GM18858 (cell line): ENCODE data around the gene AK4.

ENCODE experiments used
- ATAC-seq: cut with Tn5 transposase; IDR thresholded peaks from one replicate; pipeline ENCODE4 v1.9.1; 2021; ENCODE audit not compliant: unreplicated experiment

Gene AK4

GRCh38 chr1:65243491-65243890 lies 95.5 kb downstream of the AK4 start:
- ATAC-seq, result no peak

DNA sequence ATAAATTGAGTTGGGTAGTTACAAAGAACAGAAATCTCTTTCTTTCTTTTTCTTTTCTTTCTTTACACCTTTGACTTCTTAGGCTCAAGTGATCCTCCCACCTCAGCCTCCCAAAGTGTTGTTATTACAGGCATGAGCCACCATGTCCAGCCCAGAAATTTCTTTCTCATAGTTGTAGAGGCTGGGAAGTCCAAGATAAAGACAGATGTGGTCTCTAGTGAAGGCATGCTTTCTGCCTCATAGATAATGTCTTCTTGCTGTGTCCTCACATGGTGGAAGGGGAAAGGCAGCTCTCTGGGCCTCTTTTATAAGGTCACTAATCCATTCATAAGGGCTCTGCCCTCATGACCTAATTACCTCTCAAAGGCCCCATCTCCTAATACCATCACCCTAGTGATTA lies 97.3 kb downstream of the AK4 start:
- ATAC-seq, result no peak

DNA sequence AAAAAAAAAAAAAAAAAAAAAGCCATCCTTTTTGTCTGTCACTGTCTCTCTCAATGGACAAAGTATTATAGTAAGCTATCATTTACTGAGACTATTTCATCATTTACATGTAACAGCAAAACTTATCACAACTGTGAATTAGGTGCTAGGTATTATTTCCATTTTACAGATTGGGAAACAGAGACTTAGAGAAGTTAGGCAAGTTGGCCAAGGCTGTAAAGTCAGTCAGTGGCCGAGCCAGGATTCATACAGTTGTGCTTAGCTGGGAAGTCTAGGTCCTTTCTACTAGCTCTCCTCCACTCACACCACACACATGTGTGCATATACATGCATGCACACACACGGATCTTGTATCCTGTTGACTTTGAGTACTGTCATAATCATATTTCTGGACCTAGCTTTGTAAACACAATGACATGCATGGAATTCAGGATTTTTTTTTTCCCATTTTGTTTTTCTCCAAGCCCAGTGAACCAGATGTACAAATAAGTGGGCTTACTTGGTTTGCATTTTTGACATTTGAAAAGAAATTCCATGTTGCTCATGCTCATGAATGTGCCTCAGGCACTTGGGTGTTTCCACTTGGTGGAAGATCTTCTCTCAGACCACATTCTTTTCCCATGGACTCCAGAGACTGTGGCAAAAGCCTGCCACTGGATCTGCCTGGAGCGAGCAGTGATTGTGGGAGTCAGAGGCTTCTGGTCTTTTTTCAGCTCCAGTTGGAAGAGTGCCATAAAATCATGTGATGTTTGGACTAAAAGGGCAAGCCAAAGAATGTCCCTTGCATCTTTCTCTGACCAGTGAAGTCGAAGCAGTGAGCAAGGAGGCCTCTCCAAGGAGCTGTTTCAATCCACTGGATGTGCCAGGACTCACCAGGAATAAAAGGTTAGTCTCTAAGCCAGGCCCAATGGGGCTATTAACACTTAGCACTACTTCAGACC lies 99.7 kb downstream of the AK4 start:
- ATAC-seq, result no peak

- ATAC-seq, result no peak
Observed at GRCh38 chr1:65250826-65251225, 102.8 kb downstream of the AK4 start.

GRCh38 chr1:65253800-65254319 lies 105.9 kb downstream of the AK4 start:
- no peak for ATAC-seq

GRCh38 chr1:65254320-65255034 lies 106.5 kb downstream of the AK4 start:
- ATAC-seq, result peak; percentile 87

DNA sequence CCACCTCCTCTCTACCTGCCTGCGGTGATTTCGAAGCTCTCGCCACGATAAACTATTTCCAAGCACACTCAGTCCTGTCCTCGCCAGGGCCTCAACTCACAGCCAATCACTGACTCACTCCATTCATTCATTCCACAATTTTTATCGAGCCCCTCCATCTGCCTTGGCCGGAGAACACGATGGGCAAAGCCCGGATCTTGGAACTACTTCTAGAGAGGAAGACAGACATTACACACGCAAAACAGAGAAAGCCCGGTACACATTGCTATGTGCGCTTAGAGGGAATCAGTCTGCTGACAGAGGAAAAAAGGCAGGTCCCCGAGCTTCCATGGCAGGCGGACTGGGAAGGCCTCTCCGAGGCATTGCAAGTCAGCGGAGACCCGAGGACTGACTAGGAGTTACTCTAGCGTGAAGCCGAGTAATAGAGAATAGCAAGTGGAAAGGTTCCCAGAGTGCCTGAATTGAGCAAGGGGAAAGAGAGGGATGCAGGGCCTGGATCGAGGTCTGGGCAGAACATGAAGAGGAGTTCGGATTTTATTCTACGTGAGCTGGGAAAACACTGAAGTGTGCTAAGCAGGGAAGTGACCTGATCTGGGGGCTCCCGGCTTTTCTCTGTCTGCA lies 107.1 kb downstream of the AK4 start:
- ATAC-seq, result no peak

DNA sequence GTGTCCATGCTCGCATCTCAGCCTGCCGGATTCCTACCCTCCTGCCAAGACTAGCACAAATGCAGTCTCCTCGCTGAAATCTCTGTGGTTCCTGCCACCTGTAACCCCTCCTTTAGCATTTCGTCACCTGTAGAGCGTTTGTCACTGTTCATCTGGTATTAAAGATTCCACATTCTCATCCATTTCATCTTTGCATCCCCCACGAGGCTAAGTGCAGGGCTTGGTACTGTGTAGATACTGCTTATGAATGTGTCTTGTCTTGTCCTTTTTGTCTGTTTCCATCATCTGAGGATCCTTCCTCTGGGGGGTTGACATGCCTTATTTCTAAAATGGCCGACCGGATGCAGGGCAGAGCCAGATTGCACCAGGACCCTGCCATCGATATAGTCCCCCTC lies 107.7 kb downstream of the AK4 start:
- ATAC-seq, result no peak

DNA sequence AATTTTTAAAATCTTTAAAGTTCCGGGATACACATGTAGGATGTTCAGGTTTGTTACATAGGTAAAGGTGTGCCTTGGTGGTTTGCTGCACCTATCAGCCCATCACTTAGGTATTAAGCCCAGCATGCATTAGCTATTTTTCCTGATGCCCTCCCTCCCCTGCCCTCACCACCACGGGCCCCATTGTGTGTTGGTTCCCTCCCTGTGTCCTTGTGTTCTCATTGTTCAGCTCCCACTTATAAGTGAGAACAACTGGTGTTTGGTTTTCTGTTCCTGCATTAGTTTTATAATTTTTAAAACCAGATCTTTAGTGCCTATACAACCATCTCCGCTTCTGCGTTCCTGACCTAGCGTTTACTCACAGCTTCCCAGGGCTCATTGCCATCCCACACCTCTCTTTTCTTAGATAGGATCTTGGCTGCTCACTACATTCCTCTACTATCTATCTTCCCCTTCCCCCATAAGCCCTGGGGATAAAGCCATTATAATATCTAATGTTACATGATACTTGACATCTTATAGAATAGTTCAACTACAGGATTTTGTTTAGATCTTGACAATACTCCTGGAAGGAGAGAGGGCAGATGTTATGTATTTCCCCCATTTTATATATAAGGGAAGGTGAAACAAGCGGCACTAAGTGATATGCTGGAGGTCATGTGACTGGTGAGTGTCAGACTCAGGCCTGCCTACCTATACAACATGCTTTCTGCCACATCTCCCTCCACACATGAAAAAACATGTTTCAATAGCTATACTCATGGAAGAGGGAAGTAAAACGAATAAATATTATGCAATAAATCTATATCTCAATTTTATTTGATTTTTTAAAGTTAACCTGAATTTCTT lies 109.1 kb downstream of the AK4 start:
- no peak for ATAC-seq

- no peak for ATAC-seq
Observed at GRCh38 chr1:65258106-65258505, 110.1 kb downstream of the AK4 start.

GRCh38 chr1:65259816-65260215 lies 111.8 kb downstream of the AK4 start:
- ATAC-seq, result no peak

DNA sequence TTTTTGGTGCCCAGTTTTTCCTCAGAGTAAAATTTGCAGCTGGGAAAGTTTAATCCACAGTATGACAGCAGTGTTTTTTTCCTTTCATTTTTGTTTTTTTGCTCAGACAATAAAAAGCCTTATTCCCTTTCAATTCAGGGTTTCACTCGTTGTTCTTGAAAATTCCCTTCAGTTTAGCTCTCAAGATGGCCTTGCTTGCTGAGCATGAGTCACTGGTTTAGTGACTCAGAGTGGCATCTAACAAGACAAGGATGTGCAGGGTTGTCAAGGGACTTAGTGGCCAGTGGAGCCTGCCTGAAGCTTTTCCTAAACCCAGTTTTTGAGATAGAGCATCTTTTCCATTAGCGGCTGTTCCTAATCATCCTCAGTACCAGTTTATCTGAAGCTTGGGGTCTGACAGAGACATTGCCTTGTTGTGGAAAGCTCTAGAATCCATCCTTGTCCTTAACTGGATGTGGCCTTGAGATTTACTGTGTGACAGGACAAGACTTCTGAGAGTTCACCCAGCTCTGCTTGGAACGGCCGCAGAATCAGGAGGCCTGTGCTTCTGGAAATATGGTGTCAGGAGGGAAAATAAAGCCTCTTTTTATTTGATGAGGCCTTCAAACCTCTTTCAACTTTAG lies 113.0 kb downstream of the AK4 start:
- ATAC-seq, result no peak

DNA sequence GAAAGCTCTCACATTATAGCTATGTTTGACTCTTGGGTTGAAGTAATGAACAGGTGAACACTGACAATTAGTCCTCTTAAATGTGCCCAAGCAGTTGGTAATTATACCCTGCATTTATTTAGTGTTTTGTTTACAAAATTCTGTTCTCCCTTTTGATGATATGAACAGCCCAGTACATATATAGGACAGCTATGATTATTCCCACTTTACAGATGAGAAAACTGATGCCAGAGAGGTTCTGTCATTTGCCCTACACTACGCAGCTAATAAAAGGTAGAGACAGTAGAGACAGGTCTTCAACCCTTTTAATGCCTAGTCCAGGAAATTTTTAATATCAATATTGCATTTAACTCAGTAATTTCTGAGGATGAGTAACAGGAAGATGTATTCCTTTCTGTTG lies 115.3 kb downstream of the AK4 start:
- no peak for ATAC-seq

- ATAC-seq, result no peak
Observed at GRCh38 chr1:65264197-65264929, 116.4 kb downstream of the AK4 start.

GRCh38 chr1:65265296-65265650 lies 117.3 kb downstream of the AK4 start:
- no peak for ATAC-seq

DNA sequence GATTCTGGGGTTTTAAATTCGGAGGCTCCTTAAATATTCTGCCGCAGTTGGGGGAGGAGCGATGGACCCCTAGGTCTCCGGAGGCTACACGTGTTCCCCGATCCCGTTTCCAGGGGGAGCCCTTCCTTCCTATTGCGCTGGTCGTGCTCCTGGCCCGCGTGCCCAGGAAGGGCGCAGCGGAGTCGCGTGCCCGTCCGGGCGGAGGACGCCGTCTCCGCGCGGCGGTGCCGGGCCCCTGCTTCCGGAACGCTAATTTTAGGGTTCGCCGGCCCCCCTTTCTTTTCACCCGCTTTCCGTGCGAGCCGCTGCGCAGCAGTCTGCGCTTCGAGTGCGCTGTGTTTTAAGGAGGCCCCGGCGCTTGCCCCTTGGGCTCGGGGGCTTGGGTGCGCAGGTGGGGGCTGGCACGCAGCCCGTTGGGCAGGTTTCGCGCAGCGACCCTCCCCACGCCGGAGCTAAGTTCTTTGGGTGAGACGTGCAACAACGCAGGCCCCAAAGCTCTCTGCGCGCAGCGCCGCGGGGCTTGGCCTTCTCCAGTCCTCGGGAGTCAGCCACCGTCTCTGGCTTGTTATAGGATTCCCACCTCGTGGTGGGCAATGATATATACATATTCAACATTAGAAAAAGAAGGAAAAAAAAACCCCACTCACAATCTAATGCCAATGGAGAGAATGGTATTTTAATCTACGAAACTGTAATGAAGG lies 117.8 kb downstream of the AK4 start:
- no peak for ATAC-seq

GRCh38 chr1:65266476-65266875 lies 118.5 kb downstream of the AK4 start:
- no peak for ATAC-seq

DNA sequence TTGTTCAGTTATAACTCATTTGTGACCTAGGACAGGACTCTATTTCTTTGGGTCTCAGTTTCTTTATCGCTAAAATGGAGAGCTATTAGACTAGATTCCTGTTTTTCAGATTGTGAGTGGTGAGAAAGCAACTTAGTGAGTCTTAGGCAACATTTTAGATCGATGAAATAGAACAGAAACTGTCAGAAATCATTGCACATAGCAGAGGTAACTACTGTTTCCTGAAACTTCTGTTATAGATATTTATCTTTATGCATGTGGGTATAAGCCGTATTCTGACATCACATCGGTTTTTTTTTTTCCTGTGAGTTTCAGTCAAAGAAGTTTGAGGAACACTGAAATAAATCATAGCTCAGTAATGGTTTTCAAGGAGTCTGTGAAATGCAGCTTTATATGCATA lies 119.3 kb downstream of the AK4 start:
- no peak for ATAC-seq

- ATAC-seq, result no peak
Observed at GRCh38 chr1:65267683-65268082, 119.7 kb downstream of the AK4 start.
